ENCODE data around the gene CHST3.

DNA sequence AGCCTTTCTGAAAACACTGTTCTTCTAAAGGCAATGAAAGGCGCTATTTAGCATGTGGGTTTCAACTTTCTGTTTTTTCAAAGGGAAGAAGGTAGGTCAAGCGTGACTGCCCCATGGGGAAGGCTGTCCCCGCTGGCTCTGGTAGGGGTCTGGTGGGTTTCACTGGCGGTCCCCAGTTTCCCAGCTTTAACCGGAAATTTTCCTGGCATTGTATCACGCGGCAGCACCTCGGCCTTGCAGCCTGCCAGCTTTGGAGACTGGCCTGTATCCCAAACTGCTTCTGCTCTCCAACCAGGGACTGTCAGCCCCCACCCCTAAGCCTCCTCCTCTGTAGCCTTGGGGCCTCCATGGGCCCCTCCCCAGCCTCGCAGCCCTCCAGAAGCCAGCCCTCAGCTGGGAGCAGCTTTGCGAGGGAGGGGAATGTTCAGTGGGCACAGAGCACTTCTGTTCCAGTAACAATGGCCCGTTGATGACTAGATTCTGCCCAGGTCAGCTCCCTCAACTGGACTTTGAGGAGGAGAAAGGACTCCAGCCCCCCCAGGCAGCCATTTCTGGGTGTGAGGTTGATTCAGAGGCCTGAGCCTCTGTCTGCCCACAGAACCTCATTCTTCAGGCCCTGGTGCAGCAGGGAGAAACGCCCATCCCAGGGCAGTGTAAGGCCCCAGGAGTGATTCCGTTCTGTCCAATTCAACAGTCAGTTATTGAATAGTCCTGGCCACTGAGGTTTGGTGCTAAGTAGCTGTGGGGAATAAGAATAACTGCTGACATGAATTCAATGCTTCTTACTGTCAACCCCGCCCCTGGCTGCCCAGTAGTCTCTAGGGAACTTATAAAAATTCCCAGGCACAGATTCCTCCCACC, 17.1 kb downstream of the CHST3 start:
- TF ChIP-seq, protein P1, sequence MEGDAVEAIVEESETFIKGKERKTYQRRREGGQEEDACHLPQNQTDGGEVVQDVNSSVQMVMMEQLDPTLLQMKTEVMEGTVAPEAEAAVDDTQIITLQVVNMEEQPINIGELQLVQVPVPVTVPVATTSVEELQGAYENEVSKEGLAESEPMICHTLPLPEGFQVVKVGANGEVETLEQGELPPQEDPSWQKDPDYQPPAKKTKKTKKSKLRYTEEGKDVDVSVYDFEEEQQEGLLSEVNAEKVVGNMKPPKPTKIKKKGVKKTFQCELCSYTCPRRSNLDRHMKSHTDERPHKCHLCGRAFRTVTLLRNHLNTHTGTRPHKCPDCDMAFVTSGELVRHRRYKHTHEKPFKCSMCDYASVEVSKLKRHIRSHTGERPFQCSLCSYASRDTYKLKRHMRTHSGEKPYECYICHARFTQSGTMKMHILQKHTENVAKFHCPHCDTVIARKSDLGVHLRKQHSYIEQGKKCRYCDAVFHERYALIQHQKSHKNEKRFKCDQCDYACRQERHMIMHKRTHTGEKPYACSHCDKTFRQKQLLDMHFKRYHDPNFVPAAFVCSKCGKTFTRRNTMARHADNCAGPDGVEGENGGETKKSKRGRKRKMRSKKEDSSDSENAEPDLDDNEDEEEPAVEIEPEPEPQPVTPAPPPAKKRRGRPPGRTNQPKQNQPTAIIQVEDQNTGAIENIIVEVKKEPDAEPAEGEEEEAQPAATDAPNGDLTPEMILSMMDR (IDR thresholded peaks at IDR 0.05): no peak
- no peak for TF ChIP-seq POLR2A (IDR thresholded peaks at IDR 0.05)

All from lower leg skin (tissue), 3 donors.